SU-DHL-6 (cell line): ENCODE measurements around the gene TMEM171.

Experiments
- H2AFZ ChIP-seq: fragments of 200-600 bp; sonication (generic); 2 replicates; pipeline ENCODE4 v1.6.1; 2014; ENCODE audit warnings: low read depth, mild to moderate bottlenecking, moderate library complexity, mixed read lengths, antibody characterized with exemption, low read length; ENCODE audit not compliant: severe bottlenecking
- H3F3A ChIP-seq: fragments of 200-600 bp; shearing (Covaris generic); 2 replicates; pipeline ENCODE4 v1.6.0; 2016; ENCODE audit warnings: antibody characterized with exemption, mild to moderate bottlenecking; ENCODE audit not compliant: insufficient read depth
- H3K27ac ChIP-seq: fragments of 200-600 bp; sonication (generic); 2 replicates; pipeline ENCODE4 v1.5.1; 2016; ENCODE audit warnings: low read depth, mild to moderate bottlenecking, low read length, moderate library complexity, mixed read lengths
- H3K27me3 ChIP-seq: fragments of 200-600 bp; sonication (generic), shearing (Covaris generic); 2 replicates; pipeline ENCODE4 v1.6.0; 2014; ENCODE audit warnings: mild to moderate bottlenecking, low read length
- H3K36me3 ChIP-seq: fragments of 200-600 bp; sonication (generic); 2 replicates; pipeline ENCODE4 v1.6.1; 2014; ENCODE audit warnings: mild to moderate bottlenecking, low read length, mixed read lengths
- H3K4me2 ChIP-seq: fragments of 300-600, 200-600 bp; shearing (Covaris generic), sonication (generic); 2 replicates; pipeline ENCODE4 v1.6.0; 2014; ENCODE audit warnings: low read length, low read depth, mild to moderate bottlenecking; ENCODE audit not compliant: poor library complexity, severe bottlenecking
- H3K4me3 ChIP-seq: fragments of 200-600 bp; sonication (generic); 2 replicates; pipeline ENCODE4 v1.5.1; 2014; ENCODE audit warnings: antibody characterized with exemption, low read length, mild to moderate bottlenecking, mixed read lengths; ENCODE audit not compliant: insufficient read depth, poor library complexity, severe bottlenecking
- H3K79me2 ChIP-seq: fragments of 200-600 bp; sonication (generic); 2 replicates; pipeline ENCODE4 v1.6.1; 2014; ENCODE audit warnings: mild to moderate bottlenecking, low read length, moderate library complexity; ENCODE audit not compliant: insufficient read depth
- H3K9ac ChIP-seq: fragments of 200-600 bp; sonication (generic); 2 replicates; pipeline ENCODE4 v1.7.0; 2014; ENCODE audit warnings: mild to moderate bottlenecking, low read length
- H3K9me2 ChIP-seq: fragments of 200-600 bp; sonication (generic); replicated peaks from 2 replicates; pipeline ENCODE4 v1.6.1; 2014; ENCODE audit warnings: low read length; ENCODE audit not compliant: insufficient read depth
- H3K9me3 ChIP-seq: fragments of 200-600 bp; sonication (generic); 2 replicates; pipeline ENCODE4 v1.6.1; 2014; ENCODE audit warnings: low read length, mixed read lengths; ENCODE audit not compliant: insufficient read depth
- H4K20me1 ChIP-seq: fragments of 200-600 bp; sonication (generic); 2 replicates; pipeline ENCODE4 v1.6.1; 2014; ENCODE audit warnings: low read depth, mild to moderate bottlenecking, antibody characterized with exemption, low read length, moderate library complexity, mixed read lengths
- CTCF ChIP-seq: fragments of 200-600 bp; sonication (generic); IDR thresholded peaks from one replicate; pipeline ENCODE4 v1.5.1; 2017; ENCODE audit warnings: antibody characterized with exemption, mild to moderate bottlenecking, low read length, moderate library complexity; ENCODE audit not compliant: insufficient read depth, poor library complexity, severe bottlenecking
- EZH2phosphoT487 ChIP-seq: fragments of 200-600 bp; sonication (generic), shearing (Covaris generic); conservative IDR thresholded peaks from 2 replicates; pipeline ENCODE4 v1.6.1; 2018; ENCODE audit warnings: mild to moderate bottlenecking, antibody characterized with exemption, low read length, moderate library complexity, mixed read lengths

The TMEM171 gene

GRCh38 chr5:73104326-73104725 lies 16.0 kb upstream of the TMEM171 start:
- H3K9me2 ChIP-seq: no peaks in the 10 kb centered on the region
- no peak overlapping the region for H3K9ac ChIP-seq
- H3K27ac ChIP-seq: no peak overlapping the region
- H3F3A ChIP-seq: no peaks in the 10 kb centered on the region
- H2AFZ ChIP-seq: no peak overlapping the region
- H3K36me3 ChIP-seq: no peaks in the 10 kb centered on the region
- H3K79me2 ChIP-seq: no peaks in the 10 kb centered on the region
- TF ChIP-seq EZH2phosphoT487 (no peak), CTCF (no peak)
- H3K9me3 ChIP-seq: no peaks in the 10 kb centered on the region
- H4K20me1 ChIP-seq: no peaks in the 10 kb centered on the region
- H3K4me2 ChIP-seq: no peak overlapping the region
- no peaks in the 10 kb centered on the region for H3K27me3 ChIP-seq
- no peak overlapping the region for H3K4me3 ChIP-seq

GRCh38 chr5:73106335-73106734 lies 14.0 kb upstream of the TMEM171 start:
- no peaks in the 10 kb centered on the region for H4K20me1 ChIP-seq
- H3K9me3 ChIP-seq: no peaks in the 10 kb centered on the region
- H3K36me3 ChIP-seq: no peaks in the 10 kb centered on the region
- no peak overlapping the region for H3K4me2 ChIP-seq
- H3K27ac ChIP-seq: no peak overlapping the region
- no peaks in the 10 kb centered on the region for H3F3A ChIP-seq
- H3K79me2 ChIP-seq: no peaks in the 10 kb centered on the region
- H3K9ac ChIP-seq: no peak overlapping the region
- no peak overlapping the region for H2AFZ ChIP-seq
- no peaks in the 10 kb centered on the region for H3K27me3 ChIP-seq
- H3K9me2 ChIP-seq: no peaks in the 10 kb centered on the region
- TF ChIP-seq EZH2phosphoT487: no peak
- no peak for TF ChIP-seq CTCF
- H3K4me3 ChIP-seq: no peak overlapping the region

- Histone ChIP-seq H3K9ac (no peak overlapping the region), H3K79me2 (no peaks in the 10 kb centered on the region), H3K4me2 (no peak overlapping the region), H3K27me3 (no peaks in the 10 kb centered on the region), H3K9me3 (no peaks in the 10 kb centered on the region), H3K27ac (no peak overlapping the region), H3K9me2 (no peaks in the 10 kb centered on the region), H4K20me1 (no peaks in the 10 kb centered on the region), H3K36me3 (no peaks in the 10 kb centered on the region), H2AFZ (no peak overlapping the region), H3K4me3 (no peak overlapping the region), H3F3A (no peaks in the 10 kb centered on the region)
- no peak for TF ChIP-seq CTCF
These were observed 10.2 kb upstream of the TMEM171 start for GRCh38 chr5:73110190-73110589.

GRCh38 chr5:73111536-73111935 lies 8.8 kb upstream of the TMEM171 start:
- no peak for TF ChIP-seq CTCF
- no peak for TF ChIP-seq EZH2phosphoT487
- Histone ChIP-seq H3K9me2 (no peaks in the 10 kb centered on the region), H3K9me3 (no peaks in the 10 kb centered on the region), H3K4me3 (no peak overlapping the region), H3F3A (no peaks in the 10 kb centered on the region), H3K27ac (no peak overlapping the region), H3K79me2 (no peaks in the 10 kb centered on the region), H3K27me3 (no peaks in the 10 kb centered on the region), H4K20me1 (no peaks in the 10 kb centered on the region), H3K4me2 (no peak overlapping the region), H3K9ac (no peak overlapping the region), H2AFZ (no peak overlapping the region), H3K36me3 (no peaks in the 10 kb centered on the region)
